ENCODE data around the gene LRP5.

DNA sequence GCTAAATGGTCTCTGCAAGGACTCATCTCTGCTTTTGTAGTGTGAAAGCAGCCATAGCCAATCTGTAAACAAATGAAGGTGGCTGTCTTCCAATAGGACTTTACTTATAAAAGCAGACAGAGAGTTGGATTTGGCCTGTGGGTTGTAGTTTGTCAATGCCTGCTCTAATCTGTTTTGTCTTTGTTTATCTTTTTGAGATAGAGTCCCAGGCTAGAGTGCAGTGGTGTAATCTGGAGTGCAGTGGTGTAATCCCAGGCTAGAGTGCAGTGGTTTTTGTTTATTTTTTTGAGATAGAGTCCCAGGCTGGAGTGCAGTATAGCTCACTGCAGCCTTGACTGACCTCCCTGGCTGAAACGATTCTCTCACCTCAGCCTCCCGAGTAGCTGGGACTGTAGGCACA is 156.7 kb downstream of the LRP5 start:
- TF ChIP-seq, protein P1, sequence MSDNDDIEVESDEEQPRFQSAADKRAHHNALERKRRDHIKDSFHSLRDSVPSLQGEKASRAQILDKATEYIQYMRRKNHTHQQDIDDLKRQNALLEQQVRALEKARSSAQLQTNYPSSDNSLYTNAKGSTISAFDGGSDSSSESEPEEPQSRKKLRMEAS (IDR thresholded peaks at IDR 0.05; ENCODE audit: low read depth, low read length) = no peak
- TF ChIP-seq, protein P2, sequence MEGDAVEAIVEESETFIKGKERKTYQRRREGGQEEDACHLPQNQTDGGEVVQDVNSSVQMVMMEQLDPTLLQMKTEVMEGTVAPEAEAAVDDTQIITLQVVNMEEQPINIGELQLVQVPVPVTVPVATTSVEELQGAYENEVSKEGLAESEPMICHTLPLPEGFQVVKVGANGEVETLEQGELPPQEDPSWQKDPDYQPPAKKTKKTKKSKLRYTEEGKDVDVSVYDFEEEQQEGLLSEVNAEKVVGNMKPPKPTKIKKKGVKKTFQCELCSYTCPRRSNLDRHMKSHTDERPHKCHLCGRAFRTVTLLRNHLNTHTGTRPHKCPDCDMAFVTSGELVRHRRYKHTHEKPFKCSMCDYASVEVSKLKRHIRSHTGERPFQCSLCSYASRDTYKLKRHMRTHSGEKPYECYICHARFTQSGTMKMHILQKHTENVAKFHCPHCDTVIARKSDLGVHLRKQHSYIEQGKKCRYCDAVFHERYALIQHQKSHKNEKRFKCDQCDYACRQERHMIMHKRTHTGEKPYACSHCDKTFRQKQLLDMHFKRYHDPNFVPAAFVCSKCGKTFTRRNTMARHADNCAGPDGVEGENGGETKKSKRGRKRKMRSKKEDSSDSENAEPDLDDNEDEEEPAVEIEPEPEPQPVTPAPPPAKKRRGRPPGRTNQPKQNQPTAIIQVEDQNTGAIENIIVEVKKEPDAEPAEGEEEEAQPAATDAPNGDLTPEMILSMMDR (IDR thresholded peaks at IDR 0.05; ENCODE audit: low read depth, low read length) = no peak
